ENCODE data around the gene MIPOL1.
"Not testable (repeated sequence)": the region's sequence is repeated elsewhere in the genome, so short reads cannot be mapped to it uniquely, and the experiment has no call there.

MIPOL1 gene

DNA sequence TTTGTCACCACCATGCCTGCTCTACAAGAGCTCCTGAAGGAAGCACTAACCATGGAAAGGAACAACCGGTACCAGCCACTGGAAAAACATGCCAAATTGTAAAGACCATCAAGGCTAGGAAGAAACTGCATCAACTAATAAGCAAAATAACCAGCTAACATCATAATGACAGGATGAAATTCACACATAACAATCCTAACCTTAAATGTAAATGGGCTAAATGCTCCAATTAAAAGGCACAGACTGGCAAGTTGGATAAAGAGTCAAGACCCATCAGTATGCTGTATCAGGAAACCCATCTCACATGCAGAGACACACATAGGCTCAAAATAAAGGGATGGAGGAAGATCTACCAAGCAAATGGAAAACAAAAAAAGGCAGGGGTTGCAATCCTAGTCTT lies 97.5 kb downstream of the MIPOL1 start:
- not testable (repeated sequence) for DNase-seq

- DNase-seq: no peak
These were observed 113.5 kb downstream of the MIPOL1 start for GRCh38 chr14:37311252-37311651.

GRCh38 chr14:37318938-37319337 lies 121.2 kb downstream of the MIPOL1 start:
- no peak for DNase-seq

DNA sequence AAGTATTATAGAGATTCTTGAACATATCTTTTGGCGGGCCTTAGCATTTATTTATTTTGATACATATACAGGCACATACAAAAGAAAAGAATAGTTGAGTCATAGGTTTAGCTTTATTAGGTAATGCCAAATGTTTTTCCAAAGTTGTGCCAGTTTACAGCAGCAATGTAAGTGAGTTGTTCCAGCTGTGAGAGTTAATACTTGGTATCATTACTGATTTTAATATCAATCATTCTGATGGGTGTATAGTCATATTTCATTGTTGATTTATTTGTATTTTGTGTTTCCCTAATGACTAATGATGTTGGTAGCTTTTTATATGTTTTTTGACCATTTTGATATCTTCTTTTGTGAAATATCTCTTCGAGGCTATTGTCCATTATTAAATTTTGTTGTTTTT lies 122.4 kb downstream of the MIPOL1 start:
- DNase-seq: no peak

GRCh38 chr14:37325332-37325731 lies 127.6 kb downstream of the MIPOL1 start:
- DNase-seq: no peak

DNA sequence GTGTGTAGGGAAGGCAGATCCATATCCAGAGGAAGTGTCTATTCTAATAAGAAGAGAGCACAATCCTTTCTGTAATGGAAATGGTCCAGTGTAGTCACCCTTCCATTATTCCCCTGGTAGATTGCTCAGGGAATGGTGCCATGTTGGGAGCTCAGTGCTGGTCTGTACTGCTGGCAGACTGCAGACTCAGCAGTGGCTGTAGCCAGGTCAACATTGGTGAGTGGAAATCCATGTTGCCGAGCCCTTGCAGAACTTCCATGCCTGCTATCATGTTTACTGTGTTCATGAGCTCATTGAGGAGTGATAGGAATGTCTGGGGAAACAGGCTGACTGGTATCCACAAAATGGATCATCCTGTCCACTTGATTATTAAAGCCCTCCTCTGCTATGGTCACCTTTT lies 128.7 kb downstream of the MIPOL1 start:
- DNase-seq: no peak

DNA sequence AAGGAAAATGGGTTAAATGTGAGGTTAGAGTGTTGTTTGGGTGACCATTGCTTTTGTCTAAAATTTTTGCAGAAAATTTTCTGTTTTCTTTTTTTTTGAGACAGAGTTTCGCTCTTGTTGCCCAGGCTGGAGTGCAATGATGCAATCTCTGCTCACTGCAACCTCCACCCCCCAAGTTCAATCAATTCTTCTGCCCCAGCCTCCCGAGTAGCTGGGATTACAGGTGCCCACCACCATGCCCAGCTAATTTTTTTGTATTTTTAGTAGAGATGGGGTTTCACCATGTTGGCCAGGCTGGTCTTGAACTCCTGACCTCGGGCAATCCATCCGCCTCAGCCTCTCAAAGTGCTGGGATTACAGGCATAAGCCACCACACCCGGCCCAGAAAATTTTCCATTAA lies 130.2 kb downstream of the MIPOL1 start:
- DNase-seq: not testable (repeated sequence)

GRCh38 chr14:37328673-37329072 lies 130.9 kb downstream of the MIPOL1 start:
- DNase-seq: no peak

GRCh38 chr14:37329189-37330001 lies 131.7 kb downstream of the MIPOL1 start:
- no peak for DNase-seq

GRCh38 chr14:37330910-37331309 lies 133.2 kb downstream of the MIPOL1 start:
- no peak for DNase-seq

DNA sequence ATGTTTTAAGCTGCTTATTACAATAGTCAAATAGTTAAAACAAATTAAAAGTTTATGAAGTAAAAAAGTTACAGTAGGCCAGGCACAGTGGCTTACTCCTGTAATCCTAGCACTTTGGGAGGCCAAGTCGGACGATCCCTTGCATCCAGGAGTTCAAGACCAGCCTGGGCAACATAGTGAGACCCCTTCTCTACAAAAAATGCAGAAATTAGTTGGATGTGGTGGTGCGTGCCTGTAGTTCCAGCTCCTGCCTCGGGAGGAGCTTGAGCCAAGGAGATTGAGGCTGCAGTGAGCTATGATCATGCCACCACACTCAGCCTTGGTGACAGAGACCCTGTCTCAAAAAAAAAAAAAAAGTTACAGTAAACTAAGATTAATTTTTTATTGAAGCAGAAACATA lies 142.6 kb downstream of the MIPOL1 start:
- DNase-seq: no peak

GRCh38 chr14:37343307-37344094 lies 145.8 kb downstream of the MIPOL1 start:
- no peak for DNase-seq

DNA sequence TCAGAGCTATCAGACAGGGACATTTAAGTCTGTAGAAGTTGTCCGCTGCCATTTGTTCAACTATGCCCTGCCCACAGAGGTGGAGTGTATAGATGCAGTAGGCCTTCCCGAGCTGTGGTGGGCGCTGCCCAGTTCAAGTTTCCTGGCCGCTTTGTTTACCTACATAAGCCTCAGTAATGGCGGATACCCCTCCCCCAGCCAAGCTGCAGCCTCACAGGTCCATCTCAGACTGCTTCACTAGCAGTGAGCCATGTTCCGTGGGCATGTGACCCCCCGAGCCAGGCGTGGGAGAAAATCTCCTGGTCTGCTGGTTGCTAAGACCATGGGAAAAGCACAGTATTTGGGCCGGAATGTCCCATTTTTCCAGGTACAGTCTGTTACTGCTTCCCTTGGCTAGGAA lies 165.9 kb downstream of the MIPOL1 start:
- DNase-seq: no peak

DNA sequence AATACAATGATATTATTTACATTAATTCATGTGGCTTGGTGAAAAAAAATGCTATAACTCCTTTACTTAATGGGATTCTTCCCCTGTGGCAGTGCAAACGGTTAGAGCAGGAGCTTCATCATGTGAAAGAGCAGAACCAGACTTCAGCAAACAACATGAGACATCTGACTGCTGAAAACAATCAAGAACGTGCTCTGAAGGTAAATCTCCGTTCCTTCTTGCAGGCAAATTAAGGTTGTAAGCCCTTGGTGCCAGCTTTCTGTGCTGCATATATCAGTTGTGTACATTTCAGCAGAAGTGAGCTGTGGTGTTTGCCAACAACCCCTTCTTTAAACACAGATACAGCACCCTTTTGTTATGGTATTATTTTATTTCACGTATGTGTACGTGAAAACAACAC lies 171.7 kb downstream of the MIPOL1 start:
- no peak for DNase-seq

GRCh38 chr14:37375566-37375965 lies 177.8 kb downstream of the MIPOL1 start:
- DNase-seq: no peak

DNA sequence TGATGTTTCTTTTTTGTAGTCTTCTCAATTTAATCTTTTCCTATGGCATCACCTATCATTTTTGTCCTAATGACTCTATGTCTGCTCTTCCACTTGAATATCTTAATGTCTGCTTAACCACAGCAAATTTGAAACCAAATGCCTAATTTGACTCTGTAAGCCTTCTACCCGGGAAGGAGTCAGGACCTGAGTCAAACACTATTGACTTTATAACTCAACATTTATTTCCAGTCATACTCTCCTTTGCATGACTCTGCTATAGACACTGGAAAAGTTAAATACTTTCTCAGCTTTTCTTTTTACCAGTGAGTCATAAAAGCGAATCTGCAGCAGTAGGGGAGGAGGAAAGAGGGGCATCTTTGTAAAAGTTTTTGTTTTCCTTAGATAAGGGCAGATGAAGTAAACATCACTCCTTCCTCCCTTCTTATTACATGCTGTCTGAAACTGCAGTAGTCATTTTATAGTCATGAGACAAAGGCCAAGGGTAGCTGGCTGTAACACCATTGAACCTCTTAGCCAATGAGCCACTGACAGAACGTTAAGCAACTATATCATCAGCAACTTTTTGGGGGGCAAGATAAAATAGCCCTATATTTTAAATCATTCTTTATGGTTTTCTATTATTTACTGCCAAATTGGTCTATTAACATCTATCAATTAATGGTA lies 179.3 kb downstream of the MIPOL1 start:
- no peak for DNase-seq

DNA sequence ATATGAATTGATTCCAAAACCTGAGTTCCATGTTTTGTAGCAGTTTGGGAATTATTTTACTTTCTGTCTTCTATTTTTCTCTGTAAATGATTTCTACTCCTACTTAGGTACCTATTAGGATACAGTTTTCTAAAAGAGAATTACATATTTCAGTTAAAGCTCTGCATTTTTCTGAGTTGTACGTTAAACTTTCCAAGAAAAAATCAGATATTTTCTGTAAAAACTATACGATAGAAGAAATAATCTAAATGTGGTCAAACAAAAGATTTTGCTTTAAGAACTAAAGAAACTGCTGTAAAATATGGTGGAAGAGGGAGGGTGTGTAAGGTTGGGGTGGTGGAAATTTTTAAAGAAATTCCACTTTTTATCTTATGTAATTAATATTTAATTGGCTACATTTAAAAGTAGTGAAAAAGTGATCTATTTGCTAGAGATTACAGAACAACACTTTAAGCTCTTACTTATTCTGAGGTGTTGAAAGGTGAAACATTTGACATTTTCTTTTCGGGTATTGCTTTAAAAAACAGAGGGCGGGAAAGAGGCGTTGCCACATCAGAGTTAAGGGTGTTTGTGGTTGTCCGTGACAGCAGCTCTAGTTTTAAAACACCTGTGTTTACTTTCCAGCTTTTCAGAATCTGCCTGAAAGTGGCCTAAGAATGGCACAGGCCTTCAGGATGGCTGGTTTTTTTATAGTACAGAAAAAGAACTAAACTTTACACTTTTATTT lies 187.3 kb downstream of the MIPOL1 start:
- no peak for DNase-seq

- not testable (repeated sequence) for DNase-seq
These were observed 199.6 kb downstream of the MIPOL1 start for GRCh38 chr14:37397157-37397940.

DNA sequence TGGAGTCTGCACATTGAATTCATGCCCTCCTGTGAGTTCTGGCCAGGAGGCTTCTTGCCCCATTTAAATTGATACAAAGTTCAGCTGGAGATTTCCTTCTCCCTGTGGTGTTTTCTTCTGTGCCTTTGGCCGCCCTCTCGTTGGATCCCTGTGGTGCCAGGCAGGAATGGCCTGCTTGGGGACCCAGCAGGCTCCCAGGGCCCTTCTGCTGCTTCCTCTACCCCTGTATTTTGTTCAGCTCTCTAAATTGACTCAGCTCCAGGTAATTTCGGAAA lies 200.1 kb downstream of the MIPOL1 start:
- DNase-seq: no peak

GRCh38 chr14:37399517-37399916 lies 201.8 kb downstream of the MIPOL1 start:
- no peak for DNase-seq

GRCh38 chr14:37401093-37401492 lies 203.4 kb downstream of the MIPOL1 start:
- no peak for DNase-seq

- no peak for DNase-seq
These were observed 205.9 kb downstream of the MIPOL1 start for GRCh38 chr14:37403626-37404025.

Data from suppressor macrophage (primary cell).